ENCODE results near the gene DENND2D. TPM values are rescaled to one million over a fixed set of nuclear protein-coding genes. Genes with fewer than 3 reads are reported as not detected.
A peak's percentile ranks its signal among the peaks of the same experiment; 100 is the strongest.

Gene DENND2D
- total RNA-seq, 1 donor from 2014 or later = 1.2 TPM

- DNase-seq (ENCODE audit: low spot score in 2 of 2) = no peak
- FAIRE-seq = no peak
These were observed 4.7 kb upstream of the DENND2D start for GRCh38 chr1:111204983-111205713.

GRCh38 chr1:111204201-111204982 lies 3.9 kb upstream of the DENND2D start:
- FAIRE-seq = no peak
- peak in 1 of 2 donors; percentile 45 for DNase-seq (ENCODE audit: low spot score in 2 of 2)

- DNase-seq (ENCODE audit: low spot score in 2 of 2) = peak; percentile 60 to 73
- FAIRE-seq = no peak
These were observed 3.3 kb upstream of the DENND2D start for GRCh38 chr1:111203681-111204200.

GRCh38 chr1:111202707-111203623 lies 2.5 kb upstream of the DENND2D start:
- DNase-seq (ENCODE audit: low spot score in 2 of 2) (no peak), FAIRE-seq (no peak)

- DNase-seq (ENCODE audit: low spot score in 2 of 2) = no peak
- FAIRE-seq = no peak
These were observed 1.9 kb upstream of the DENND2D start for GRCh38 chr1:111202366-111202706.

- no peak for DNase-seq (ENCODE audit: low spot score in 2 of 2)
- FAIRE-seq = no peak
These were observed 1.0 kb upstream of the DENND2D start for GRCh38 chr1:111201275-111202090.

GRCh38 chr1:111200802-111201161 lies 336 bp upstream of the DENND2D start:
- FAIRE-seq (no peak), DNase-seq (ENCODE audit: low spot score in 2 of 2) (no peak)

- FAIRE-seq (no peak), DNase-seq (ENCODE audit: low spot score in 2 of 2) (no peak)
These were observed 1.1 kb downstream of the DENND2D start for GRCh38 chr1:111199329-111199728.

GRCh38 chr1:111198836-111199235 lies 1.6 kb downstream of the DENND2D start:
- no peak for FAIRE-seq
- no peak for DNase-seq (ENCODE audit: low spot score in 2 of 2)

- no peak for DNase-seq (ENCODE audit: low spot score in 2 of 2)
- no peak for FAIRE-seq
These were observed 2.7 kb downstream of the DENND2D start for GRCh38 chr1:111197598-111198284.

GRCh38 chr1:111196213-111196612 lies 4.2 kb downstream of the DENND2D start:
- DNase-seq (ENCODE audit: low spot score in 2 of 2) = no peak
- FAIRE-seq = no peak

- FAIRE-seq (no peak), DNase-seq (ENCODE audit: low spot score in 2 of 2) (no peak)
These were observed 5.3 kb downstream of the DENND2D start for GRCh38 chr1:111195002-111195684.

- no peak for DNase-seq (ENCODE audit: low spot score in 2 of 2)
- FAIRE-seq = no peak
These were observed 6.5 kb downstream of the DENND2D start for GRCh38 chr1:111193712-111194480.

GRCh38 chr1:111192658-111193519 lies 7.6 kb downstream of the DENND2D start:
- DNase-seq (ENCODE audit: low spot score in 2 of 2) = no peak
- no peak for FAIRE-seq

GRCh38 chr1:111192074-111192473 lies 8.4 kb downstream of the DENND2D start:
- FAIRE-seq = no peak
- no peak for DNase-seq (ENCODE audit: low spot score in 2 of 2)

GRCh38 chr1:111191496-111191895 lies 8.9 kb downstream of the DENND2D start:
- DNase-seq (ENCODE audit: low spot score in 2 of 2) = no peak
- FAIRE-seq = no peak

- DNase-seq (ENCODE audit: low spot score in 2 of 2) (no peak), FAIRE-seq (no peak)
These were observed 9.5 kb downstream of the DENND2D start for GRCh38 chr1:111190931-111191451.

All from frontal cortex (tissue), 4 donors.